ENCODE results near the gene ATP10D. TPM values are rescaled to one million over a fixed set of nuclear protein-coding genes. Genes with fewer than 3 reads are reported as not detected.

The ATP10D gene
- polyA plus RNA-seq, 5 donors: 19.4 to 45.3 (median 34.9) TPM

Other genes with a start within 250 kb of the ATP10D start
- gene COMMD8, start 21.6 kb upstream of the ATP10D start, polyA plus RNA-seq (ENCODE audit: insufficient read depth in 1 of 5, insufficient read length in 5 of 5, low replicate concordance in 1 of 5): 10 to 100 TPM; 17.6 to 28.0 (median 21.1) TPM

All from right lung (tissue), 5 donors.